Fibroblast of skin of left quadriceps (primary cell): ENCODE results near the gene HRH1.

ENCODE experiments used
- DNase-seq, 2 experiments: peaks; one replicate each; pipeline ENCODE4 v3.0.0-alpha.2; 2013; ENCODE audit warnings: low read depth in 2 of 2

Gene HRH1

GRCh38 chr3:11282250-11283138 lies 128.2 kb downstream of the HRH1 start:
- peak; percentile 47 to 50 for DNase-seq

DNA sequence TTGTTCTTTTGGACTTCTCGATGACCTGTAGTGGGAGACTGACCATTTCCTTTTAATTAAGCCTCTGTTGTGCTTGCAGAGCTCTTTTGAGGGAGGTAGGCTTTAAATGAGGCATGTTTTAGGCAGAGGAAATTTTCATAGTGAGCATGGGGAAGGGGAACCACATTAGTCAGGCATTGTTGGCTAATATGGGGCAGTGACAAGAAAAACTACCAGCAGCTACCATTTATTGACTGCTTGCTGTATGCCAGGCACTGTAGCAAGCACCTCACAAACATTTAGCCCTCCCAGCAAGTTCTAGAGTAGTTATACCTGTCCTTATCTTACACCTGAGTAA lies 128.8 kb downstream of the HRH1 start:
- no peak for DNase-seq

GRCh38 chr3:11284011-11284410 lies 129.7 kb downstream of the HRH1 start:
- no peak for DNase-seq

GRCh38 chr3:11285471-11285870 lies 131.2 kb downstream of the HRH1 start:
- DNase-seq: no peak

DNA sequence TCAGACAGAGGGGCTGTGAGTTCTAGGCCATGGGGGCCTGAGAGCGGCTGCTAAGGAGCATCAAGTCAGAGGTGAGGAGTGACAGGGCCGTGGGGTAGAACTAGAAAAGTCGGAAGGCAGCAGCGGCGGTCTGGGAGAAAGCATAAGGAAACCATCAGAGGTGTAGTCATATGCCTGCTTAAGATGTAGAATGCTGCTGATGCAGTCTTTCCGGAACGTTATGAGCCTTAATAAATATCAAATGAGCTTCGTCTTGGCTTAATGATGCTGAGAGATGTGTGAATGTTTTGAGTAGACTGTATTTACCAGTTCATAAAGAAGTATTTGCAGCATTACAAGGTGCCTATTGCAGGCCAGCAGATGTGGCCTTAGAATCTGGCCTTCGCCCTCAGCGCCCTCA lies 133.1 kb downstream of the HRH1 start:
- peak in 1 of 2 experiments; percentile 22 for DNase-seq

DNA sequence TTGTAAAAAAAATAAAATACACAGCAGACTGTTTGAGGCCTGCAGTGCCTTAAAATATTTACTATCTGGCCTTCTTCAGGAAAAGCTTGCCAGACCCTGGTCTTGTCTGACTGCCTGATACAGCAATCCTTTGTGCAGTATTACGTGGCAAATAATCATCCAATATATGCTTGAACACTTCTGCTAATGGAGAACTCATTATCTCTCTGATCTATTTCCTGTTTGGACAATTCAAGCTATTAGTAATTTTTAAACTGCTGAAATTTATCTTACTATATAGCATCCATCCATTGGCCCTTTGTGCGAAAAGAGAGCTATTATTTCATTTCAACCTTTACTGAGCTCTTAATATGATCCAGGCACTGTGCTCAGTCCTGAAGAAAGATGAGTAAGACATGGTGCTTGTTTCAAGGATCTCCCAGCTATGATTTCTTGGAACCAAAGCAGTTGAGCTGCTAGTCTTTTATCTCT lies 133.8 kb downstream of the HRH1 start:
- DNase-seq: no peak

- DNase-seq: peak; percentile 92
Observed at GRCh38 chr3:11288786-11289637, 134.7 kb downstream of the HRH1 start.

DNA sequence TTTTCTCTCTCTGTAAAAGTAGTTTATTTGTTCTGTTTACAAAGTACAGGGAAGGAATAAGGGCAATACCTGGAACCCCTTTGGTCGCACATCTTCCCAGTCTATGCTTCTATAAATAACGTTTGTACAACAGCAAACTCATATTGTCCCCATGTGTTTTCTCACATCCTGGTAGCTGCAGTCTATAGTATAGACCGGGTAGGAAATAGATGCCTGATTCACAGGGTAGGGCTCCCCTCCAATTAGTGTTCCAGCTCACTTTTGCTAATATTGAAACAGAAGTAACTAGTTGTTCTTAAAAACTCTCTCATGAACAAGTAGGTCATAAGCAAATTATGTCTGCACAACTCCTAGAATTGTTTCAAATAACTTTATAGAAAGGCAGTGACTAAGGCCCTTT lies 135.6 kb downstream of the HRH1 start:
- no peak for DNase-seq

DNA sequence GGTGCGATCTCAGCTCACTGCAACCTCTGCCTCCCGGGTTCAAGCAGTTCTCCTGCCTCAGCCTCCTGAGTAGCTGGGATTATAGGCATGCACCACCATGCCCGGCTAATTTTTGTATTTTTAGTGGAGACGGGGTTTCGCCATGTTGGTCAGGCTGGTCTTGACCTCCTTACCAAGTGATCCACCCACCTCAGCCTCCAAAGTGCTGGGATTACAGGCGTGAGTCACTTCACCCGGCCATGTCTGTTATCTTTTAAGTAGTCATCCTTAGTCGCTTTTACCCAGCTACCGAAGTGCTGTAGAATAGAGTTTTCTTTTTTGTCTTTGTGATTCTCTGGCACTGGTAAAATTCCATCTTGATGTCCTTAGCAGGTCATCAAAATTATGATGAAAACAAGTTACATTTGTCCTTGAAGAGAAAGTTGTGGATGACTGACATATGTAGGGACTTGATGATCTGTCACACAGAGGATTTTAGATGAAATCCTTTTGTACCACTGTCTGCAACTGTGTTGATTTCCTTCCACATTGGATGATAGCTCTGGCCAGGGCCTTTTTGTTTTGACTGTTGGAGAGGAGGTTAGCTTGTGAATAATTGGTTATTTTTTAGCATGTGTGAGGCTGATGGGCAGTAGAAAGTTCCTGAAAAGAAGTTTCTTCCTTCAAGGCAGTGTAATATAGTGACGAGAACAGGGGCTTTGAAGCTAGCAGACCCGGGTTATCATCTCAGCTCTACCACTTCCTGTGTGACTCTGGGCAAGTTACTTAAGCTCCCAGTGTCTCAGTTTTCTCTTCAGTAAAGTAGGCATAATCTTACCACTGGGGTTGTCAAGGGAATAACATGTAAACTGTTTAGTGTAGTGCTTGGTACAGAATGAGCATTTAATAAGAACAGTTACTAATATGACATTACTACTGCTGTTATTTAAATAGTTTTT lies 136.7 kb downstream of the HRH1 start:
- DNase-seq: no peak

DNA sequence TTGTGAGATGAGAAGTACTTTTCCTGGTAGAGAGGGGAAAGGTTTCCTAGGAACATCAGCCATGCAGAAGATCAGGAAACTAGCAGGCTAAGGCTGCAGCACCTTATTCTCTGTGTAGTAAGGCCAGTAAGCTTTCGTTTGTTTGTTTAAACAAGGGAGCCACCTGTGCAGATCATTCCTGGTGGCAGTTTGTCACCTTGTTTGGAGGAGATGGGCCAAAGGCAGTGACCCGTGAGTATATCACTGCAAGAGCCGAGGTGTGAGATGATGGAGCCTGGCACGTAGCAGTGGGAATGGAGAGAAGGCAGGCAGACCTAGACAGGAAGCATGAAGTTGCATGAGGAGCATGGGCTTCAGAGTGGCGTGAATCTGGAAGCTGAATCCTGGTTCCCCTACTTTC lies 137.5 kb downstream of the HRH1 start:
- DNase-seq: no peak

DNA sequence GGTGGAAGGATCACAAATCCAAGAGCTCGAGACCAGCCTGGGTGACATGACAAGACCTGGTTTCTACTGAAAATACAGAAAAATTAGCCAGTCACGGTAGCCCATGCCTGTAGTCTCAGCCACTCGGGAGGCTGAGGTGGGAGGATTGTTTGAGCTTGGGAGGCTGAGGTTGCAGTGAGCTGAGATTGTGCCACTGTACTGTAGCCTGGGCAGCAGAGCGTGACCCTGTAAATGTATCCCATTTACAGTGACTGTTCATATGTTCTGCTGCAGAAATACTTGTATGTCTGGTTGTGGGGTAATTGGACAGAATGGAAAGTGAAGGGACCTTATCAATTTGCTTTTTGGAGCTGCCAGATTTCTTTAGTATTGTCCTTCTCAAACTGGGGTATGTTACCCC lies 142.8 kb downstream of the HRH1 start:
- DNase-seq: no peak

DNA sequence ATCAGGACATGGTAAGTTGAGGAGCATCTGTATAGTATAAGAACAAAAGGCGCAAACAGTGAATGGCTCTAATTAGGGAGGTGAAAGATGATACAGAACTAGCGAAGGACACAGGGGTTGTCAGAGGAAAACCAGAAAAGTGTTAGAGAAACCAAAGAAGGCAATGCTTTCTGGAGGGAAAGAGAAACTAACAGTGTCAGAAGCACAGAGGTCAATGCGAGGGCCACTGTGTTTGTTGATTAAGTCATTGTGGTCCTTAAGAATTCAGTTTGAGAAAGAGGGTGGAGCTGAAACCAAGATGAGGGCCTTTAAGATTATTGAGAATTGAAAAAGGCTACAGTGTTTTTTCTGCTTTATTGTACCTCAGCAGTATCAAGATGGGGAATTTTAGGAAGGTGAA lies 146.7 kb downstream of the HRH1 start:
- no peak for DNase-seq

DNA sequence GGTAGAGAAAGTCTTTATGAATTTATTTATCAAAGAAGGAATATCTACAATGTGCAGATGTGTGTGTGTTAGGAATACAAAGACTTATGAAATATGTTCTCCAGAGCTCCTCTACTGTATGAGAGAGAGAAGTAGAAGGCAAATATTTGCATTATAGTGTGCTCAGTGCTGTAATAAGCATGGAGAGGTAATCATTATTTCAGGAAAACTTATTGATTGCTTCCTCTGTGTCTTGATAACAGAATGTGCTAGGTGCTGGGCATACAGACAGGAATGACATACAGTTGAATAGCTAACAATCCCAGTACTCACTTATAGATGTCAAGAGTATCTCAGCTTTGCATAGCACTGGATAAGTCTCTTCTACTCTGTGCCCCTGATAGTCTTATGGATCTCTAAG lies 148.2 kb downstream of the HRH1 start:
- DNase-seq: no peak

DNA sequence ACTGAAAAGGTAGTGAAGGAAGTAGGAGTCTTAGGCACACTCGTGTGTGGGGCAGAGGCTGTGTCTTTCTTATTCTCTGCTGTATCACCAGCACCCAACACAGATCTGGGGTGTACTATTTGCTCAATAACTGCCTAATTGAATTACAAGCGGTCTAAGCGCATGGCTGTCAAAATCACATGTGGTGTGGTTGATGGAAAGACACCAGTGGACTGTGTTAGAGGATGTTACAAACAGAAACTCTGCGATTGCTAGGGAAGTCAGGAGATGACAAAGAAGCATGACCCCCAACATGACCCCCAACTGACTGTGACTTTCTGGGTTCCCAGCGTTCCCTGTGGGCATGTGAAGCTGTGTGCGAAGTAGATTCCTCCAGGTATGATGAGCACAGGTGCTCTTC lies 149.9 kb downstream of the HRH1 start:
- no peak for DNase-seq

DNA sequence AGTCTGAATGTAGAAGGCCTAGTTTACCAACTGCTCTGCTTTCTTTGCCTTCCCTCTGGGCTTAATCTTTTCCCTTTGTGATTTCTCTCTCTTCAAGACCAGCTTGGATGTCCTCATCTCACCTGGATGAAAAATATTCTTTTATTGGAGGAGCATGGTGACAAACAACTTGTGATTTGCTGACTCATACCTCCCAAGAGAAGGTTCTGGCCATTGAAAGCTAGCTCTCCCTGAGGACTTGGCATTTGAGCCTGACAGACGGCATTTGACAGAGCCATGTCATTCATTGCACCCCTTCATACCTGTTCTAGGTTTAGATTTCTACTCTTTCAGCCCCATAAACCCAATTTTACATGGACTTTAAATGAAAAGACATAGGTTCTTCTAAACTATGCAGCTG lies 151.2 kb downstream of the HRH1 start:
- no peak for DNase-seq

GRCh38 chr3:11306817-11307589 lies 152.7 kb downstream of the HRH1 start:
- DNase-seq: no peak

DNA sequence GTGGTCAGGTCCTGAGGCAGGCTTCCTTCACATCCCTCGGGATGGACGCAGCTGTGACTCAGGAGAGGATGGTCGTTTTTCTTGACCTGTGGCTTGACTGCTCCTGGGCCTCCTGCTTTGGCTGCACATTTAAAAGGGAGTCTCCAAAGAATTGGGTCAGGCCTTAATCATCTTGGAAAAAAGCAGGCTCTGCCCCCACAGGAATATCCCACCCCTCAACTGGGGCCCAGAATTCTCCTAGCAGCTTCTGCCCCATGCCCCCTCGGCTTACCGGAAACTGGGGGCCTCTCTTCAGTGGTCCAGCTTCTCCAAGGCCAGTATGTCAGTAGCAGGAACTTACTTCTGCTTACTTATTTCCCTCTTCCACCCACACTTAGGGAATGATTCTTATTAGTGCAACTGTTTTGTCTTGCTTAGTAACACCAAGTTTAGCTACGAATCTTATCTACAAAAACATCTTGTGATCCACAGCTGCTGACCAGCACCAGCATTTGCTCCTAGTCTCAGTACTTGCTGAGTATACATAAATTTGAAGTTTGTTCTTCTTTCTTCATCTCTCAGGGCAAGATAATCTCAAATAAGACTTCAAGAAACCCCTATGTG lies 153.6 kb downstream of the HRH1 start:
- no peak for DNase-seq

DNA sequence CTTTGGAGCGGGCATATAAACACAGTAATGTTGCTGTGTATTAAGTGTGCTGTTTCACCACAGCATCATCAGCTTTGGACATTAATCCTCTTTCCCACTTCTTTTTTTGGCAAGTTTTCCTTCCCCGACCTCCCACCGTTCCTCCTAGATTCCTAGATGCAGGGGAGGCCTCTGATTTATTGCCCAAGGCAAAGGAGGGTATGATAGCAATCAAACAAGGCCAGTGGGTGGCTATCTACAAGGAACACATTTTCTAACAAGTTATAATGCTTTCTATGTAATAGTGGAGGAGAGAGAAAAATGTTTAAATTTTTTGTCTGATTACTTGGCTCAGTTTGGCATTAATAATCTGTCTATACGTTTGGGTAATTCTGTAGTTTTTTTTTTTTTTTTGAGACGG lies 156.0 kb downstream of the HRH1 start:
- no peak for DNase-seq

GRCh38 chr3:11312166-11312565 lies 157.9 kb downstream of the HRH1 start:
- peak; percentile 46 to 51 for DNase-seq
